Measurements from ENCODE around the gene MAP2K6.
A peak's percentile ranks its signal among the peaks of the same experiment; 100 is the strongest.

The MAP2K6 gene

GRCh38 chr17:69597898-69598692, 183.6 kb downstream of the MAP2K6 start:
- H3K36me3 Mint-ChIP-seq (ENCODE audit: insufficient read depth), result no peaks in the 10 kb centered on the region
- peaks cover 8 to 9% of the 10 kb centered on the region in 2 donors for H3K4me1 Mint-ChIP-seq (ENCODE audit: low read depth in 2 of 2)
- H3K27me3 Mint-ChIP-seq, result peaks cover 0 to 18% of the 10 kb centered on the region in 2 donors
- no peaks in the 10 kb centered on the region for H3K9me3 Mint-ChIP-seq
- ATAC-seq (replicated peaks) (no peak), DNase-seq (no peak)
- H3K4me3 Mint-ChIP-seq, result no peak overlapping the region
- H3K27ac Mint-ChIP-seq, result no peak overlapping the region

GRCh38 chr17:69602972-69603371, 188.5 kb downstream of the MAP2K6 start:
- Mint-ChIP-seq H3K9me3 (no peaks in the 10 kb centered on the region), H3K27ac (no peak overlapping the region), H3K4me1 (ENCODE audit: low read depth in 2 of 2) (peaks cover 10 to 12% of the 10 kb centered on the region in 2 donors), H3K36me3 (ENCODE audit: insufficient read depth) (no peaks in the 10 kb centered on the region), H3K27me3 (peaks cover 16 to 18% of the 10 kb centered on the region in 2 donors), H3K4me3 (no peak overlapping the region)
- peak in 2 of 3 experiments; percentile 3 for DNase-seq
- peak; percentile 96 for ATAC-seq (replicated peaks)
